Measurements from ENCODE around the gene TTC7B. TPM values are rescaled to one million over a fixed set of nuclear protein-coding genes. Genes with fewer than 3 reads are reported as not detected.

Gene TTC7B
- total and polyA plus RNA-seq, 2 donors (not counting 1 experiment from before 2014, with no cell fraction given), result 18.8 to 37.5 TPM

- Histone ChIP-seq H3K4me1 (ENCODE audit: control insufficient read depth, extremely low read depth, insufficient read depth, low read length) (no peaks in the 10 kb centered on the region), H3K9me3 (ENCODE audit: control insufficient read depth, insufficient read depth, low read depth, low read length) (no peaks in the 10 kb centered on the region)
- no peak for DNase-seq (ENCODE audit: low read depth in 2 of 2)
Observed at GRCh38 chr14:90508036-90508435, 308.2 kb downstream of the TTC7B start.

GRCh38 chr14:90507428-90507827, 308.8 kb downstream of the TTC7B start:
- no peaks in the 10 kb centered on the region for H3K4me1 ChIP-seq (ENCODE audit: control insufficient read depth, extremely low read depth, insufficient read depth, low read length)
- no peak overlapping the region for H3K4me3 ChIP-seq (replicated peaks in 1 of 4; ENCODE audit: control extremely low read depth in 1 of 4, insufficient read depth in 1 of 4, low read depth in 3 of 4, low read length in 4 of 4)
- no peak overlapping the region for H3K9ac ChIP-seq (ENCODE audit: insufficient read depth, low read length)
- no peak overlapping the region for H3K4me2 ChIP-seq (ENCODE audit: extremely low read depth, insufficient read depth, low read length)
- H3K36me3 ChIP-seq (ENCODE audit: control insufficient read depth, insufficient read depth, low read length), result no peaks in the 10 kb centered on the region
- no peaks in the 10 kb centered on the region for H3K9me3 ChIP-seq (ENCODE audit: control insufficient read depth, insufficient read depth, low read depth, low read length)
- H3K27me3 ChIP-seq (ENCODE audit: control insufficient read depth, insufficient read depth, low read length), result no peaks in the 10 kb centered on the region
- no peak overlapping the region for H3K27ac ChIP-seq (ENCODE audit: insufficient read depth, low read length)
- DNase-seq (ENCODE audit: low read depth in 2 of 2), result no peak
- H2AFZ ChIP-seq (ENCODE audit: low read length), result no peak overlapping the region
- TF ChIP-seq CTCF (conservative IDR thresholded peaks at IDR 0.05 in 1 of 2, IDR thresholded peaks at IDR 0.05 in 1 of 2; ENCODE audit: low read depth in 1 of 2, low read length in 2 of 2), result no peak
- no peak for TF ChIP-seq EZH2 (IDR thresholded peaks at IDR 0.05; ENCODE audit: low read length, missing control alignments)
- H3K79me2 ChIP-seq (ENCODE audit: control insufficient read depth, insufficient read depth, low read length), result no peaks in the 10 kb centered on the region
- H4K20me1 ChIP-seq (ENCODE audit: control insufficient read depth, extremely low read depth, insufficient read depth, low read length), result no peaks in the 10 kb centered on the region

More at GRCh38 chr14:90508036-90508435, 308.2 kb downstream of the TTC7B start:
- H4K20me1 ChIP-seq (ENCODE audit: control insufficient read depth, extremely low read depth, insufficient read depth, low read length), result no peaks in the 10 kb centered on the region
- no peak for TF ChIP-seq EZH2 (IDR thresholded peaks at IDR 0.05; ENCODE audit: low read length, missing control alignments)
- no peak for TF ChIP-seq CTCF (conservative IDR thresholded peaks at IDR 0.05 in 1 of 2, IDR thresholded peaks at IDR 0.05 in 1 of 2; ENCODE audit: low read depth in 1 of 2, low read length in 2 of 2)
- no peak overlapping the region for H3K27ac ChIP-seq (ENCODE audit: insufficient read depth, low read length)
- H3K4me2 ChIP-seq (ENCODE audit: extremely low read depth, insufficient read depth, low read length), result no peak overlapping the region
- H3K4me3 ChIP-seq (replicated peaks in 1 of 4; ENCODE audit: control extremely low read depth in 1 of 4, insufficient read depth in 1 of 4, low read depth in 3 of 4, low read length in 4 of 4), result no peak overlapping the region
- no peaks in the 10 kb centered on the region for H3K27me3 ChIP-seq (ENCODE audit: control insufficient read depth, insufficient read depth, low read length)
- no peak overlapping the region for H2AFZ ChIP-seq (ENCODE audit: low read length)
- H3K36me3 ChIP-seq (ENCODE audit: control insufficient read depth, insufficient read depth, low read length), result no peaks in the 10 kb centered on the region
- H3K9ac ChIP-seq (ENCODE audit: insufficient read depth, low read length), result no peak overlapping the region
- no peaks in the 10 kb centered on the region for H3K79me2 ChIP-seq (ENCODE audit: control insufficient read depth, insufficient read depth, low read length)

GRCh38 chr14:90506748-90507147, 309.5 kb downstream of the TTC7B start:
- Histone ChIP-seq H3K4me2 (ENCODE audit: extremely low read depth, insufficient read depth, low read length) (no peak overlapping the region), H3K4me3 (replicated peaks in 1 of 4; ENCODE audit: control extremely low read depth in 1 of 4, insufficient read depth in 1 of 4, low read depth in 3 of 4, low read length in 4 of 4) (no peak overlapping the region), H4K20me1 (ENCODE audit: control insufficient read depth, extremely low read depth, insufficient read depth, low read length) (no peaks in the 10 kb centered on the region), H3K27ac (ENCODE audit: insufficient read depth, low read length) (no peak overlapping the region), H3K9me3 (ENCODE audit: control insufficient read depth, insufficient read depth, low read depth, low read length) (no peaks in the 10 kb centered on the region), H3K27me3 (ENCODE audit: control insufficient read depth, insufficient read depth, low read length) (no peaks in the 10 kb centered on the region), H3K9ac (ENCODE audit: insufficient read depth, low read length) (no peak overlapping the region), H3K36me3 (ENCODE audit: control insufficient read depth, insufficient read depth, low read length) (no peaks in the 10 kb centered on the region), H3K4me1 (ENCODE audit: control insufficient read depth, extremely low read depth, insufficient read depth, low read length) (no peaks in the 10 kb centered on the region), H3K79me2 (ENCODE audit: control insufficient read depth, insufficient read depth, low read length) (no peaks in the 10 kb centered on the region), H2AFZ (ENCODE audit: low read length) (no peak overlapping the region)
- no peak for TF ChIP-seq CTCF (conservative IDR thresholded peaks at IDR 0.05 in 1 of 2, IDR thresholded peaks at IDR 0.05 in 1 of 2; ENCODE audit: low read depth in 1 of 2, low read length in 2 of 2)
- TF ChIP-seq EZH2 (IDR thresholded peaks at IDR 0.05; ENCODE audit: low read length, missing control alignments), result no peak
- no peak for DNase-seq (ENCODE audit: low read depth in 2 of 2)

All from fibroblast of lung (primary cell).